Endodermal cell (in vitro differentiated cells): ENCODE data around the gene LMX1A. TPM values are rescaled to one million over a fixed set of nuclear protein-coding genes. Genes with fewer than 3 reads are reported as not detected.

Experiments
- DNase-seq: peaks from one replicate; pipeline ENCODE4 v3.0.0-alpha.2; 2017
- H3K27ac ChIP-seq: 2 replicates; pipeline ENCODE4 v1.5.1; 2013; ENCODE audit warnings: mild to moderate bottlenecking, low read depth, low read length, moderate library complexity
- H3K27me3 ChIP-seq: 2 replicates; pipeline ENCODE4 v1.6.1; 2013; ENCODE audit warnings: mild to moderate bottlenecking, low read length, moderate library complexity; ENCODE audit not compliant: insufficient read depth, control insufficient read depth, poor library complexity, severe bottlenecking
- H3K36me3 ChIP-seq: 2 replicates; pipeline ENCODE4 v1.7.0; 2013; ENCODE audit warnings: mild to moderate bottlenecking, low read length, moderate library complexity; ENCODE audit not compliant: control insufficient read depth, insufficient read depth
- H3K4me1 ChIP-seq: one replicate; pipeline ENCODE4 v1.7.0; 2013; ENCODE audit warnings: low read length; ENCODE audit not compliant: control insufficient read depth, insufficient read depth
- H3K4me3 ChIP-seq: 2 replicates; pipeline ENCODE4 v1.5.1; 2013; ENCODE audit warnings: mild to moderate bottlenecking, low read length, moderate library complexity
- H3K9ac ChIP-seq: 2 replicates; pipeline ENCODE4 v1.6.1; 2013; ENCODE audit warnings: mild to moderate bottlenecking, low read length, moderate library complexity; ENCODE audit not compliant: poor library complexity, severe bottlenecking; ENCODE audit errors: extremely low read depth
- H3K9me3 ChIP-seq: 2 replicates; pipeline ENCODE4 v1.6.1; 2013; ENCODE audit warnings: mild to moderate bottlenecking, low read length, moderate library complexity; ENCODE audit not compliant: control insufficient read depth
- H3K27ac Mint-ChIP-seq: 2 replicates; pipeline ENCODE4 v1.8.0; 2020; ENCODE audit warnings: mixed read lengths
- H3K27me3 Mint-ChIP-seq: 2 replicates; pipeline ENCODE4 v1.8.0; 2021; ENCODE audit warnings: mild to moderate bottlenecking, mixed read lengths; ENCODE audit not compliant: insufficient read depth
- H3K36me3 Mint-ChIP-seq: 2 replicates; pipeline ENCODE4 v1.8.0; 2020; ENCODE audit warnings: low read depth, mixed read lengths
- H3K4me1 Mint-ChIP-seq: 2 replicates; pipeline ENCODE4 v1.8.0; 2020; ENCODE audit warnings: mixed read lengths
- H3K4me3 Mint-ChIP-seq: 2 replicates; pipeline ENCODE4 v1.8.0; 2020; ENCODE audit warnings: mild to moderate bottlenecking, moderate library complexity, mixed read lengths
- H3K9me3 Mint-ChIP-seq: 2 replicates; pipeline ENCODE4 v1.8.0; 2020; ENCODE audit warnings: mild to moderate bottlenecking, mixed read lengths
- CTCF ChIP-seq: fragments of 200-600 bp; sonication (generic); conservative IDR thresholded peaks from 2 replicates; pipeline ENCODE4 v1.5.0; 2021; ENCODE audit warnings: antibody characterized with exemption, mild to moderate bottlenecking
- WGBS, 2 experiments: methylation state at CpG; one replicate each; pipeline versions ENCODE4 v1.1.5 to v1.1.7; 2013; ENCODE audit warnings: missing lambda C conversion rate in 2 of 2, mixed read lengths in 1 of 2; ENCODE audit not compliant: insufficient coverage in 1 of 2, insufficient read length in 1 of 2; 5-methylcytosine and 5-hydroxymethylcytosine counted together
- total RNA-seq, 2 donors: library from RNA; stranded (reverse); fragmentation: NEBNext Ultra II Directional in 1 of 2; extraction: Animal tissue kit (Norgen Biotek cat#: 25700) in 1 of 2; gene quantifications; 2 replicates in 1 of 2; 3 replicates in 1 of 2; pipeline ENCODE4 v1.2.1, GENCODE V29; 2021

LMX1A gene
- total RNA-seq, 2 donors from 2014 or later: 0.13 to 1.6 TPM

GRCh38 chr1:165168467-165168866 is 188.0 kb downstream of the LMX1A start:
- Histone ChIP-seq H3K9me3 (no peaks in the 10 kb centered on the region), H3K9ac (no peak overlapping the region), H3K4me3 (no peak overlapping the region), H3K36me3 (no peaks in the 10 kb centered on the region), H3K27me3 (peaks cover 5% of the 10 kb centered on the region), H3K4me1 (no peaks in the 10 kb centered on the region), H3K27ac (no peak overlapping the region)
- WGBS, 2 experiments: 64 to 71% methylated on average over 4 of the region's 4 CpGs
- Mint-ChIP-seq H3K9me3 (no peaks in the 10 kb centered on the region), H3K27ac (no peak overlapping the region), H3K27me3 (peaks cover 3% of the 10 kb centered on the region), H3K4me1 (no peaks in the 10 kb centered on the region), H3K4me3 (no peak overlapping the region), H3K36me3 (no peaks in the 10 kb centered on the region)
- DNase-seq: no peak
- TF ChIP-seq CTCF: no peak

GRCh38 chr1:165162671-165163241 is 193.8 kb downstream of the LMX1A start:
- Histone ChIP-seq H3K36me3 (no peaks in the 10 kb centered on the region), H3K27me3 (peaks cover 21% of the 10 kb centered on the region), H3K27ac (no peak overlapping the region), H3K9me3 (no peaks in the 10 kb centered on the region), H3K9ac (no peak overlapping the region), H3K4me3 (no peak overlapping the region), H3K4me1 (no peaks in the 10 kb centered on the region)
- Mint-ChIP-seq H3K27ac (no peak overlapping the region), H3K4me3 (no peak overlapping the region), H3K27me3 (peaks cover 31% of the 10 kb centered on the region), H3K4me1 (no peaks in the 10 kb centered on the region), H3K36me3 (no peaks in the 10 kb centered on the region), H3K9me3 (no peaks in the 10 kb centered on the region)
- 87 to 94% methylated on average over 9 to 11 of the region's 11 CpGs for WGBS, 2 experiments
- TF ChIP-seq CTCF: no peak
- DNase-seq: peak; percentile 67

- Mint-ChIP-seq H3K27me3 (peaks cover 43% of the 10 kb centered on the region), H3K36me3 (no peaks in the 10 kb centered on the region), H3K9me3 (no peaks in the 10 kb centered on the region), H3K4me3 (no peak overlapping the region), H3K27ac (no peak overlapping the region), H3K4me1 (no peaks in the 10 kb centered on the region)
- WGBS, 2 experiments: 80 to 85% methylated on average over 4 of the region's 4 CpGs
- no peak for DNase-seq
- Histone ChIP-seq H3K9me3 (peaks cover 3% of the 10 kb centered on the region), H3K36me3 (no peaks in the 10 kb centered on the region), H3K27ac (no peak overlapping the region), H3K9ac (no peak overlapping the region), H3K4me1 (no peaks in the 10 kb centered on the region), H3K27me3 (peaks cover 25% of the 10 kb centered on the region), H3K4me3 (no peak overlapping the region)
- TF ChIP-seq CTCF: no peak
Measured at GRCh38 chr1:165161130-165161529, 195.4 kb downstream of the LMX1A start.
